SK-N-DZ (cell line): Measurements from ENCODE around the gene TICAM1.
A peak's percentile ranks its signal among the peaks of the same experiment; 100 is the strongest.
"Not testable (repeated sequence)": the region's sequence is repeated elsewhere in the genome, so short reads cannot be mapped to it uniquely, and the experiment has no call there.

Experiments
- DNase-seq: peaks from one replicate; pipeline ENCODE4 v3.0.0-alpha.2; 2015; ENCODE audit warnings: low spot score

TICAM1 gene

GRCh38 chr19:4844348-4845179 is 13.1 kb upstream of the TICAM1 start:
- DNase-seq, result no peak

GRCh38 chr19:4843647-4843965 is 12.1 kb upstream of the TICAM1 start:
- no peak for DNase-seq

GRCh38 chr19:4839192-4839591 is 7.7 kb upstream of the TICAM1 start:
- DNase-seq, result no peak

DNA sequence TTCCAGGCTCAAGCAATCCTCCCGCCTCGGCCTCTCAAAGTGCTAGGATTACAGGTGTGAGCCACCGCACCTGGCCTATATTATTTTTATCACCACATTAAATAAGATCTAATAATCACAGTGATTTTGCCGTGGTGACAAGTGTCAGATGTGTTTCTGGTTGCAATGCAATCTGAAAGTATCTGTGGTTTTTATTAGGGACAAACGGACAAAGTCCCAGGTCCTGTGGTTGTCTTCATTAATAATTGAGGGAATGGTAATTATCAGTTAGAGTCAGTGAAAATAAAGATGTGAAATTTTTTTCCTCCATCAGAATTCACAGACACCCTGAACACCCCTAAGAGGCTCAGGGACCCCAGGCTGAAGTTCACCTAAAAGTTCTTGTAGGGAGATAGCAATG is 1.3 kb upstream of the TICAM1 start:
- no peak for DNase-seq

DNA sequence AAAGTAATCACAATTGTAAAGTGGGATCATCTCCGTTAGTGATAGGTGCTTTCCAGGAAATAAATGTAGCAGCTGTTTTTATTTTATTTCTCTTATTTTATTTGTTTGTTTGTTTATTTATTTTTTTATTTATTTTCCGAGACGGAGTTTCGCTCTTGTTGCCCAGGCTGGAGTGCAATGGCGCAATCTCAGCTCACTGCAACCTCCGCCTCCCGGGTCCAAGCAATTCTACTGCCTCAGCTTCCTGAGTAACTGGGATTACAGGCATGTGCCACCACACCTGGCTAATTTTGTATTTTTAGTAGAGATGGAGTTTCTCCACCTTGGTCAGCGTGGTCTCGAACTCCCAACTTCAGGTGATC is 448 bp upstream of the TICAM1 start:
- not testable (repeated sequence) for DNase-seq

GRCh38 chr19:4830768-4831265 is 695 bp downstream of the TICAM1 start:
- DNase-seq, result no peak

- no peak for DNase-seq
Measured at GRCh38 chr19:4830332-4830731, 1.2 kb downstream of the TICAM1 start.

- DNase-seq, result no peak
Measured at GRCh38 chr19:4829001-4829712, 2.4 kb downstream of the TICAM1 start.

- DNase-seq, result no peak
Measured at GRCh38 chr19:4823577-4823976, 7.9 kb downstream of the TICAM1 start.

DNA sequence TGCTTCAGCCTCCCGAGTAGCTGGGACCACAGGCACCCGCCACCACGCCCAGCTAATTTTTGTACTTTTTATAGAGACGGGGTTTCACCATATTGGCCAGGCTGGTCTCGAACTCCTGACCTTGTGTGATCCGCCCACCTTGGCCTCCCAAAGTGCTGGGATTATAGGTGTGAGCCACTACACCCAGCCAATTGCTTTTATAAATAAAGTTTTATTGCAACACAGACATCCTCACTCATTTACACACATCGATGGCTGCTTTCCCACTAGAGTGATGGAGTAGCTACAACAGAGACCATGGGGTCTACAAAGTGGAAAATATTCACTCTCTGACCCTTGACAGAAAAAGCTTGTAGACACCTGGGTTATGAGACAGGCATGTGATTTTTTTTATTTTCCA is 9.2 kb downstream of the TICAM1 start:
- not testable (repeated sequence) for DNase-seq

GRCh38 chr19:4821265-4821664 is 10.2 kb downstream of the TICAM1 start:
- no peak for DNase-seq

- no peak for DNase-seq
Measured at GRCh38 chr19:4817467-4818277, 13.8 kb downstream of the TICAM1 start.

GRCh38 chr19:4816950-4817278 is 14.6 kb downstream of the TICAM1 start:
- no peak for DNase-seq

DNA sequence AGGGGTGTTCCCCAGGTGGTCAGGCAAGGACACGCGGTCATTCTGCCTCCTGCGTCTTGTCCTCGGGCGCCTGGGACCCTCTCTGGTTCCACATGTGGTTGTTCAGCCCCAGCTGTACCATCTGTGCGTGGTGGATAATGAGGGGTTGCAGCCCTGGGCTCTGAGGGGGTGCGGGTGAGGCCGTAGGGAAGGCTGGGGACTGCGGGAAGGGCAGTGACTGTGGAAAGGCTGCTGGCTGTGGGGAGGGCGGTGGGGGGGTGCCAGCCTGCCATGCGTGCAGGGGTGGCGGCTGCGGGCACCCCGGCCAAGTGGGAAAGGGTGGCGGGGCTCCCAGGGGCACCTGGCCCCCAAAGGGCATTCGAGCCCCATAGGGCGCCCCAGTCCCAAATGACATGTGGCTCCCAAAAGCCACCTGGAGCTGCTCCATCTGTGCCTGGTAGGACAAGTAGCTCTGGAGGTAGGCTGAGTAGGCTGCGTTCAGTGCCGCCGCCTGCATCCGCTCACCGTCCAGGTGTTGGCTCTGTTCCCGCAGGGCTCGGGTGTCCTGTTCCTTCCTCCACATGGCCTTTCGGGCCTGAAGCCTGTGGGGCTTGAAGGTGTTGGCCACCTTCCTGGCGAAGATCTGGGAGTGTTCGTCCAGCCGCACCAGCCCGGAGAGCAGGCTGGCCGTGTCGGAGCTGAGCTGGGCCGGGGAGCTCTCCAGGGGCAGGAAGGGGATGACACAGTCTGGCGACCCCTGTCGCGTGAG is 15.1 kb downstream of the TICAM1 start:
- no peak for DNase-seq

DNA sequence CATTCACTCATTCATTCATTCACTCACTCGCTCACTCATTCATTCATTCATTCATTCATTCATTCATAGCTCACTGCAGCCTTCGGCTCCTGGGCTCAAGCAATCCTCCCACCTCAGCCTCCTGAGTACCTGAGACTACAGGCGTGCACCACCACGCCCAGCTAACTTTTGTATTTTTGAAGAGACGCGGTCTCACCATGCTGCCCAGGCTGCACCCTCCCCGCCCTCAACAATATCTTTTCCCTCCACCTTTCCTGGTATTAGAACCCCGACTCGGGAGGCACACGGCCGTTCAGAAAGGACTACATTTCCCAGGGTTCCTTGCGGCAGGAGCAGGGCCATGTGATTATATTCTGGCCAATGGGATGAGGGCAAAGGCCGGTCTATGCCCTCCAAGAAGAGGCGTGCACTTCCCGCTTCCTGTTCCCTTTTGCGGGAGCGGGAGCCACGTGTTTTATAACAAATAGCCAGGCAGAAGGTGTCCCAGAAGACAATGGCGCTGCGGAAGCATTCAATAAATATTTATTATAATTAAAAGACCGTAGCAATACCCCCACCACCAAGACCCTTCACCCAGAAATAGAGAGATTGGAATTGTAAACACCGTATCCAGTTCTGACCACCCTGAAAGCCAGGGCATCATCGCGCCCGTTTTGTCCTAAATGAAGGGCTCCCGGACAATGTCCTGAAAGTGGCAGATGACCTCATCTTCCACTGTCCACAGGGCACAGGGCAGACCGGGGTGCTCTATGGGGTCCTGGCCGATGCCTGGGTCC is 15.9 kb downstream of the TICAM1 start:
- DNase-seq, result peak; percentile 95

GRCh38 chr19:4814625-4815425 is 16.7 kb downstream of the TICAM1 start:
- DNase-seq, result no peak

DNA sequence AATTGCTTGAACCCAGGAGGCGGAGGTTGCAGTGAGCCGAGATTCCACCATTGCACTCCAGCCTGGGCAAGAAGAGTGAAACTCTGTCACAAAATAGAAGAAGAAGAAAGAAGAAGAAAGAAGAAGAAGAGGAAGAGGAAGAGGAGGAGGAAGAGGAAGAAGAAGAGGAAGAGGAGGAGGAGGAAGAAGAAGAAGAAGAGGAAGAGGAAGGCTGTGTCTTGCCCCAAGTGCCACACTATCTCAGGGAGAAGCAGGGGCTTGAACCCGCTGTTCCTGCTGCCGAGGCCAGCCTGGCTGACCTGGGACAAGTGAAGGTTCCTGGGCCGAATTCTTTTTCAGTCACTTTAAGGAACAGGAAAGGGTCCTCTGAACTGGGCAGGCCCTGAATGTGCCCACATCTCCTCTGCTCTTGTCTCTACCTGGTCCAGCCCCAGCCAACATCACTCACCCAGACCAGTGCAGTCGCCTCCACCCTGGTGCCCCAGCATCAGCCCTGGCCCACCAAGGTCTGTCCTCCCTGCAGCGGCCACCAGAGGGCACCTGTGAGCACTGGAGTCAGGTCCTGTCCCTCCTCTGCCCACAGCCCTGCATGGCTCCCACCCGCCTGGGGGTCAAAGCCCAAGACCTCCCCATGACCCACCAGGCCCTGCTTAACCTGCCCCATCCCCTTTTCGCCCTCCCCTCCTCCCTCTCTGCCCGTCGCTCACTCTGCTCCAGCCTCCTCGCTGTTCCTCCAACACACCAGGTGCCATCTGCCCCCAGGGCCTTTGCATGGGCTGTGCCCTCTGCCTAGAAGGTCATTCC is 20.0 kb downstream of the TICAM1 start:
- peak; percentile 63 for DNase-seq

GRCh38 chr19:4807188-4807587 is 24.3 kb downstream of the TICAM1 start:
- no peak for DNase-seq

DNA sequence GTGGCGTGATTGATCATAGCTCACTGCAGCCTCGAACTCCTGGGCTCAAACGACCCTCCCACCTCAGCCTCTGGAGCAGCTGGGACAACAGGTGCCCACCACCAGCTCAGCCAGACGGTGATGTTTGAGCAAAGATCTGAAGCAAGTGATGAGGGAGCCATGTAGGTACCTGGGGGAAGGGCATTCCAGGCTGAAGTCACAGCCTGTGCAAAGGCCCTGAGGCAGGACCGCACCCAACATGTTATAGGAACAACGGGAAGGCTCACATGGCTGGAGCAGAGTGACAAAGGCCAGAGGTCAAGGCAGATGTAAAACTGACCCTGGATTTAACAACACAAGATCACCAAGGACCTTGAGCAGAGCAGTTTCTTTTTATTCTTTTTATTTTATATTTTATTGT is 25.1 kb downstream of the TICAM1 start:
- DNase-seq, result no peak
